ENCODE results near the gene KCNQ1.

KCNQ1 gene

GRCh38 chr11:2586087-2586792 is 141.4 kb downstream of the KCNQ1 start:
- no peak for DNase-seq

GRCh38 chr11:2586793-2587131 is 142.0 kb downstream of the KCNQ1 start:
- no peak for DNase-seq

DNA sequence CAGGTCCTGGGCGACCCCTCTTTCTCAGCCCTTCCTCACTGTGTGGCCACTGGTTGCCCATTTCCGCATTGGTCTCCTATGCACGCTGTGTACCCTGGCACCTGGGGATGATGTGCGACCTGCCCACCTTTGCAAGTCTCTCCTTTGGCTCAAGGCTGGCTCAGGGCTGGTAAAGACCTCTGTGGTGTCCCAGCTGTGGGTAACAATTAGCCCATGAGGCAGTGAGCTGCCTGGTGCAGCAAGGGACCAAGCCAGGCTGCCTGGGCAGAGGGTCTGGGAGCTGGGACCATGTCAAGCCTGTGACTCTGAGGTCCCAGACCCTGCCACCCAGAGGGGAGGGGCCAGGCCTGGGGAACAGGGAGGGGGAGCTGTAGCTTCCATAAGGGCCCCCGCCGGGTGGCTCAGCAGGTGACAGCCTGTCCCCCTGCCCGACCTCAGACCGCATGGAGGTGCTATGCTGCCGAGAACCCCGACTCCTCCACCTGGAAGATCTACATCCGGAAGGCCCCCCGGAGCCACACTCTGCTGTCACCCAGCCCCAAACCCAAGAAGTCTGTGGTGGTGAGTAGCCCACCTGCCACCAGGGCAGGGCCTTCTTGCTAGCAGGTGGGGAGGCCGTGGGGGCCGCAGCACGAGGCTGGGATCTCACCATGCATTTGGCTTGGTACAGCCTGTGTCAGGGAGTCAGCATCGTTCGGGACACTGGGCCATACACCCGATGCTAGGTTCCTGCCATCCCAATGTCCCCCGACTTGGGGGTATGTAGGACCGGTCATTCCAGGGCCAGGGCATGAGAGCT is 142.5 kb downstream of the KCNQ1 start:
- DNase-seq: no peak

DNA sequence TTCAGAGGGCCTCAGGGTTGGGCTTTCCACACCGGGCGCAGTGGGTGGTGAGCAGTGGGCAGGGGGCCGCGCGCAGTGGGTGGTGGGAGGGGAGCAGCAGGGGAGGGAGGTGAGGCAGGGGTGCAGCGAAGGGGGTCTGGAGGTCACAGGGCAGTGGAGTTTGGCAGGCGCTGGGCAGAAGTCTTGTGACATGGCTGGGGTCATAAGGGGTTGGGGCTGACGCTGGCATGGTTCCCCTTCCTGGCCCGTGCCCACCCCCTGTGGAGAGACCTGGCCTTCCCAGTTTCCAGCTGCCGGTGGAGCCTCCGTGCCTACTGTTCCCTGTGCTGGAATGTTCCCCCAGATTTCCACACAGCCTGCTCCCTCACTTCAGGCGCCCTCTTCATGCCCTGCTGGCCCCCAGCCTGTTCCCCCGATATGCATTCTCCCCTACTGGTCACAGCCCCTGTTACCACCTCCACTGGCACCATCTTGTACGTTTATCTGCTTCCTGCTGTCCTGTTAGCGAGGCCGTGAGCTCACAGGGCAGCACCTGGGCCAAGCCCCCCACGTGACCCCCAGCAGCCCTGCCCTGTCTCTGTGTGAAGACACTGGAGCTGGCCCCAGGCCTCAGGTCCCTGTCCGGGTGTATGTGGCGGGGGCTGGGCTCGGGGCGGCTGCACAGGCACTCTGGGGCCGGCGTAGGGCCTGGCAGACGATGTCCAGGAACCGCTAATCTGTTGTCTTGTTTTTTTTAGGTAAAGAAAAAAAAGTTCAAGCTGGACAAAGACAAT is 143.4 kb downstream of the KCNQ1 start:
- no peak for DNase-seq

- DNase-seq: no peak
Observed at GRCh38 chr11:2588809-2589537, 144.2 kb downstream of the KCNQ1 start.

DNA sequence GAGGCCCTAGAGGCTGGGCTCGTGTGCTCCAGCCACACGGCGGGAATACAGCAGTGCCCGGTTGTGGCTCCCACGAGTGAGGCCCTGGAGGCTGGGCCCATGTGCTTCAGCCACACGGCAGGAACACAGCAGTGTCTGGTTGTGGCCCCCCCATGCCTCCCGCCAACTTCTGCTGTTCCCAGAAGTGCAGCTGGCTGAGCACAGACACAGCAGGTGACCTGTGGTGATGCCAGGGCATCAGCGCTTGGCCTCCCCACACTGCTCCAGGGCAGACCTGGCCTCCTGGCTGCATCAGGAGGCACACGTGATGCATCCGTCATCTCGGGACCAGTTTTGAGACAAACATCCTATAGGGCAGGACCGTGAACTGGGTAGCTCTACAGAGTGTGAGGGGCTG is 144.7 kb downstream of the KCNQ1 start:
- DNase-seq: no peak

DNA sequence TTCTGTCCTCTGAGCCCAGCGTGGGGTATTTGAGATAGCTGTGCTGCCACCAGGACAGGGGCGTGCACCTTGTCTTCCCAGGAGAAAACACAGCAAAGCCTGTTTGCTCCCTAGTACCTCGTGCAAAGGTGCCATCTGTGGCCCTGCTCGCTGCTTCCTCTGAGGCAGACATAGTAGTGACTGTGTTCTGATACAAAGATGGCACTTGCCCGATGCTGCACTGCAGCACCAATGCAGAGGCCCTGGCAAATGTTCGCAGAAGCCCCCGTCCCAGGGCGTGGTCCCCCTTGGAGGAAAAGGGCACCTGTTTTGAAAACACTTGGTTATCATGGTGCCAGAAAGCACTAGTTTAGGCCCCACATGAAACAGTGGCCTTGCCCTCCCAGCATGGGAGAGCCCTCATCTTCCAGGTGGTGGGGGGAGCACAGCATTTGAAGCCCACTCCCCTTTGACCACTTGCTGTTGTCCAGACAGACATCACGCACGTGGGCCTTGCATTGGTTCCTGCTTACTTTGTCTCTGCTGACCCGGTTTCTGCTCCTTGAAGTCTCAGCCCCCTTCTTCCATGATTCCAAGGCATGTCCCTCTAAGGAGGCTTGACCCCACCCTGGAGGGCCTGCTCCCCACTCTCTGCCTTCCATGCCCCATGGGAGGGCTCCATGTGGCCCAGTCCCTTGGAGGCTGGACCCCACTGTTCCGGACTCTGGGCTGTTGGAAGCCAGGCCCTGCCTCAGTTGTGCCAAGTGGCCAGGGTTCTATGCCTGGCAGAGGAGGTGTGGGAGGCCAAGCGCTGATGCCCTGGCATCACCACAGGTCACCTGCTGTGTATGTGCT is 145.5 kb downstream of the KCNQ1 start:
- no peak for DNase-seq

- no peak for DNase-seq
Observed at GRCh38 chr11:2590965-2591754, 146.4 kb downstream of the KCNQ1 start.

DNA sequence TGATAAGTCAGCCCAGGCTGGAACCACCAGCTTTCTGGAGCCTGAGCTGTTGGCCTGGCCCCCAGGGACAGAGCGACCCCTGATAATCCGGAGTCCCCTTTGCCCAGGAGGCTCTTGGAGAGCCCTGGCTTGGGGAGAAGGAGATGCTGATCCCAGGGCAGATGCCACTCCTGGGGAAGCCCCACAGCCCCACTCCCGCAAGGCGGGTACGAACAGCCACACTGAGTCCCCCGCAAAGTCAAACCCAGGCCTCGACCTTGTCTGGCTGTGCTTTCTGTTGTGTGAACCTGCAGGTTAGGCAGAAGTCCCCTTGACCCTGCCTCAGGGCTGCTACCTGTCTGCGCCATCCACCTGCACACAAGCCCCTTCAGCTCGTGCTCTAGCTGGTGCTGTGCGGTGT is 147.0 kb downstream of the KCNQ1 start:
- DNase-seq: no peak

DNA sequence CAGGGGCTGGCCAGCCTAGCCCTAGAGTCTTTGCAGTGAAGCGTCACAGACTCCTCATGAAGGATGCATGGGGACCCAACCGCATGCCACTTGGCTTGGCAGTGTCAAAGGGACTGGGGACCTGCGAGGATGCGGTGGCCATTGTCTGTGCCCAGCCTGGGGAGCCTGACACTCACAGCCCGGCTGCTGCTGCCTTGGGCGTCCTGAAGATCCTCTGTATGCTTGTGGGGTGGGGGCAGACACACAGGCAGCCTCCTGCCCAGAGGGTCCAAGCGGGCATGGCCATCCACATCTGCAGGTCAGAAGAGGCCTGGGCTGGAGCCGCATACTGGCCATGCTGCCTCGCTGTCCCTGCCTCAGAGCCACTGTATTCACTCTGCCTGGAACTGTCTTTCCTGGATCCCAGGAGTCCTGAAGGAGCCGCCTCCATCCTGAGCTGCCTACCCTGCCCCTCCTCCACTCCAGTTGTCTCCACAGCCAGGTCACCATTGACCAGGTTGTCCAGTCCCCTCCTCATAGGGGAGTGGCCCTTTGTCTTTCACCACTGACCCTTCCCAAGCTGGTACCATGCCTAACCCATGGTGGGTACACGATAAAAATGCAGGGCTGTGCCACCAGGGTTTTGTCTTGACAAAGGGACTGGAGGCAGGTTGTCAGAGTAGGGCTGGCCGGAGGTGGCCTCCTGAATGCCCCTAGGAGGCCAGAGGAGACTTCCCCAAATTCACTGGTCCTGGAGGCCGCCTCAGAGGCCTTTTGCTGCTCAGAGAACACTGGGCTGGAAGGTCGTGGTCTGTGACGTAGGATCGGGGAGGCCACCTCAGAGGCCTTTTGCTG is 148.0 kb downstream of the KCNQ1 start:
- DNase-seq: no peak

DNA sequence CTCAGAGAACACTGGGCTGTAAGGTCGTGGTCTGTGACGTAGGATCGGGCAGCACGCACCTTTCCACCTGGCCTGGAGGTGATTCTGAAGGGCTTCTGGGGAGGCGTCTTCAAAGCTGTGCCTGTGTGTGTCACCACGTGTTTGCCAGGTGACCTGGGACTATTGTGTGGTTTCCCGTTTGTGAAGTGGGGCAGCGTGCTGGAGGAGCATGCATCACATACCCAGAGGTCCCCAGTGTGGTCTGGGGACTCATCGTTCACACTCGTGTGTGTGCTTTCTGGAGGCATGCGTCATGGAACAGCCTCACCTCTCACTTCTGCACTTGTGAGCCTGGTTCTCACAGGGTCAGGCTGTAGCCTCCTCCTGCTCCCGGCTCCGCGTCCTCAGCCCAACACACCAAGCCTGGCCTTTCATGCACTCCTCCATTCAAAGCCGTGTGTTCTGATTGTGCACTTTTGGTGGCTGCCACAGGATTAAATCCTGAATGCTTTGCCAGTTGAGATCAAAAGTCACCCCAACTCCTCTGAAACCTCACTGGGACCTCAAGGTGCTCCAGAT is 148.7 kb downstream of the KCNQ1 start:
- DNase-seq: no peak

- no peak for DNase-seq
Observed at GRCh38 chr11:2594267-2594666, 149.5 kb downstream of the KCNQ1 start.

DNA sequence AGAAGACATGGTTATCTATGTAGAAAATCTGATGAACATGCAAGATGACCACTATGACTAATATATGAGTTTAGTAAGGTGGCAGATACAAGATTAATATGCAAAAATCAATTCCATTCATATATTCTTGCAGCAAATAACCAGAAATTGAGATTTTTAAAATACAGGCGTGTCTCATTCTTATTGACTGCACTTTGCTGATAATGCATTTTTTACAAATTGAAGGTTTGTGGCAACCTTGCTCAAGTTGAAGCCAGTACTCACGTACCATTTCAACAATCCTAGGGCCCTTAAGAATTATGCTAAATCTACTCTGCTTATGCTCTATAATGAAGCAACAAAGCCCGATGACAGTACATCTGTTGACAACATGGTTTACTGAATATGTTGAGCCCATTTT is 150.4 kb downstream of the KCNQ1 start:
- DNase-seq: no peak

- no peak for DNase-seq
Observed at GRCh38 chr11:2599561-2600189, 154.9 kb downstream of the KCNQ1 start.

DNA sequence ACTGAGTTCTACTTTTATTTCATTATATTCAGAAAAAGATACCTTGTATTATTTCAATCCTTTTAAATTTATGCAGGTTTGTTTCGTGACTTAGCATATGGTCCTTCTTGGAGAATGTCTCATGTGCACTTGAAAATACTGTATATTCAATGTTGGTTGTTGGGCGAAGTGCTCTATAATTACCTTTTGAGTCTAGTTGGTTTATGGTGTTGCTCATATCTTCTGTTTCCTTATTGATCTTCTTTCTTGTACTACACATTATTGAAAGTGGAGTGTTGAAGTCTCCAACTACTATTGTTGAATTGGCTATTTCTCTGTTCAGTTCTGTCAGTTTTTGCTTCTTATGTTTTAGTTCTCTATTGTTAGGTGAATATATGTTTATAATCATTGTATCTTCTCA is 164.5 kb downstream of the KCNQ1 start:
- DNase-seq: no peak

GRCh38 chr11:2612884-2613571 is 168.2 kb downstream of the KCNQ1 start:
- no peak for DNase-seq

DNA sequence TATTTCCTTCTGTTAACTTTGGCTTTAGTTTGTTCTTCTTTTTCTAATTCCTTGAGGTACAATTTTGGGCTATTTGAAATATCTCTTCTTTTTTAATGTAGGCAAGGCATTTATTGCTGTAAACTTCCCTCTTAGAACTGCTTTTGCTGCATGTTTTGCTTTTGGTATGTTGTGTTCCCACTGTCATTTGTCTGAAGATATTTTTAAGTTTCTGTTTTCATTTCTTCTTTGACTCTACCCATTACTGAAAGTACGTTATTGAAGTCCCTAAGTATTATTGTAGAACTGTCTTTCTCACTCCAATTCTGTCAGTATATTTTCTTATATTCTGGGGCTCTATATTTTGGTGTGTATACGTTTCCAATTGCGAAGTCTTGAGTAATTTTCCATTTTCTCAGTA is 177.1 kb downstream of the KCNQ1 start:
- DNase-seq: no peak

GRCh38 chr11:2625183-2625582 is 180.4 kb downstream of the KCNQ1 start:
- DNase-seq: no peak

DNA sequence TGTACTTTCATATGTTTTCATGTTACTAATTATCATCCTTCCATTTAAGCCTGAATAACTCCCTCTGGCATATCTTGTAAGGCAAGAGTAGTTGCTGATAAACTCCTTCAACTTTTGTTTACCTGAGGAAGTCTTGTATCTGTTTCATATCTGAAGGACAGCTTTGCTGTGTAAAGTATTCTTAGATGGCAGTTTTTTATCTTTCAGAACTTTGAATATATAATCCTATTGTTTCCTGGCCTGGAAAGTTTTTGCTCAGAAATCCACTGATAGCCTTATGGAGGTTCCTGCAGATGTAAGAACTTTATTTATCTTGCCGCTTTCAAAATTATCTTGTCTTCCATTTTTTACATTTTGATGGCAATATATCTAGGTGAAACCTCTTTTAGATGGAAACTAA is 185.9 kb downstream of the KCNQ1 start:
- DNase-seq: no peak
